ENCODE data around the gene PIK3R6. TPM values are rescaled to one million over a fixed set of nuclear protein-coding genes. Genes with fewer than 3 reads are reported as not detected.

Gene PIK3R6
- total and polyA plus RNA-seq, 4 experiments from 2014 or later, result 0.13 to 0.47 (median 0.21) TPM

- H3K27ac ChIP-seq (ENCODE audit: low read depth, low read length), result no peak overlapping the region
- Mint-ChIP-seq H3K27me3 (peaks cover 8 to 16% of the 10 kb centered on the region in 2 donors), H3K9me3 (no peaks in the 10 kb centered on the region), H3K4me1 (no peaks in the 10 kb centered on the region), H3K4me3 (no peak overlapping the region), H3K36me3 (no peaks in the 10 kb centered on the region), H3K27ac (no peak overlapping the region)
- no peak overlapping the region for H3K4me3 ChIP-seq (ENCODE audit: low read length in 2 of 2)
- intact Hi-C loops (cut with micrococcal nuclease), result loop anchor here (1.0 kb wide), 2 partner anchors 141 to 244 kb away; no protein-coding TSS in a partner anchor
- H3K9me3 ChIP-seq (ENCODE audit: control insufficient read depth in 1 of 2, low read length in 2 of 2), result no peaks in the 10 kb centered on the region
- no peaks in the 10 kb centered on the region for H3K4me1 ChIP-seq (ENCODE audit: insufficient read depth, low read length)
- ChIA-PET POLR2A (ENCODE audit: partially characterized antibody) (no interaction called here), CTCF (ENCODE audit: partially characterized antibody) (no interaction called here)
- no peak for DNase-seq
- H3K36me3 ChIP-seq (ENCODE audit: insufficient read depth, low read length), result no peaks in the 10 kb centered on the region
- H3K27me3 ChIP-seq (ENCODE audit: insufficient read depth, low read length), result no peaks in the 10 kb centered on the region
These were observed 113.5 kb downstream of the PIK3R6 start for GRCh38 chr17:8753976-8754440.

GRCh38 chr17:8753136-8753975, 114.1 kb downstream of the PIK3R6 start:
- Histone ChIP-seq H3K27me3 (ENCODE audit: insufficient read depth, low read length) (no peaks in the 10 kb centered on the region), H3K4me1 (ENCODE audit: insufficient read depth, low read length) (no peaks in the 10 kb centered on the region), H3K4me3 (ENCODE audit: low read length in 2 of 2) (no peak overlapping the region), H3K36me3 (ENCODE audit: insufficient read depth, low read length) (no peaks in the 10 kb centered on the region), H3K9me3 (ENCODE audit: control insufficient read depth in 1 of 2, low read length in 2 of 2) (no peaks in the 10 kb centered on the region), H3K27ac (ENCODE audit: low read depth, low read length) (no peak overlapping the region)
- intact Hi-C loops (cut with micrococcal nuclease), result no loop called here
- H3K4me1 Mint-ChIP-seq, result peaks cover 0 to under 1% (median 0%) of the 10 kb centered on the region in 4 donors
- H3K27me3 Mint-ChIP-seq, result peaks cover 8 to 16% of the 10 kb centered on the region in 2 donors
- H3K9me3 Mint-ChIP-seq, result no peaks in the 10 kb centered on the region
- no peak for DNase-seq
- ChIA-PET POLR2A (ENCODE audit: partially characterized antibody) (no interaction called here), CTCF (ENCODE audit: partially characterized antibody) (interaction anchor here (1.1 kb wide), 1 partner anchor 245 kb away, joined by 4 read pairs; no protein-coding TSS in a partner anchor)
- H3K4me3 Mint-ChIP-seq, result no peak overlapping the region
- no peak overlapping the region for H3K27ac Mint-ChIP-seq
- no peaks in the 10 kb centered on the region for H3K36me3 Mint-ChIP-seq

Other genes with a start within 250 kb of the PIK3R6 start
- gene MYH10, start 236.9 kb downstream of the PIK3R6 start, total RNA-seq, result 1 to 10 TPM; 1.9 to 2.8 TPM
- gene MYH10, start 236.9 kb downstream of the PIK3R6 start, polyA plus RNA-seq, result 1 to 10 TPM; 1.9 to 2.2 TPM
- under 1 TPM; 0.32 to 0.64 TPM for gene CCDC42, start 122.8 kb downstream of the PIK3R6 start, total RNA-seq
- gene CCDC42, start 122.8 kb downstream of the PIK3R6 start, polyA plus RNA-seq, result not detected
- not detected for gene SPDYE4, start 109.1 kb downstream of the PIK3R6 start, total RNA-seq
- gene SPDYE4, start 109.1 kb downstream of the PIK3R6 start, polyA plus RNA-seq, result not detected
- not detected for gene MFSD6L, start 68.3 kb downstream of the PIK3R6 start, total RNA-seq
- under 1 TPM in 1 of 2 donors, not detected in 1; 0.14 TPM for gene MFSD6L, start 68.3 kb downstream of the PIK3R6 start, polyA plus RNA-seq
- gene PIK3R5, start 98.0 kb upstream of the PIK3R6 start, total RNA-seq, result 10 to 100 TPM; 85.1 to 89.4 TPM
- gene PIK3R5, start 98.0 kb upstream of the PIK3R6 start, polyA plus RNA-seq, result 10 to 100 TPM; 18.5 to 62.0 TPM
- not detected for gene NTN1, start 153.8 kb upstream of the PIK3R6 start, total RNA-seq
- gene NTN1, start 153.8 kb upstream of the PIK3R6 start, polyA plus RNA-seq, result under 1 TPM in 1 of 2 donors, not detected in 1; 0.02 TPM